Measurements from ENCODE around the gene OPCML.

The OPCML gene

GRCh38 chr11:132866783-132867545 lies 665.3 kb downstream of the OPCML start:
- DNase-seq: no peak

GRCh38 chr11:132865623-132866022 lies 666.7 kb downstream of the OPCML start:
- no peak for DNase-seq

GRCh38 chr11:132864811-132865576 lies 667.3 kb downstream of the OPCML start:
- no peak for DNase-seq

GRCh38 chr11:132862933-132863332 lies 669.4 kb downstream of the OPCML start:
- no peak for DNase-seq

GRCh38 chr11:132862137-132862536 lies 670.2 kb downstream of the OPCML start:
- no peak for DNase-seq

GRCh38 chr11:132859306-132859705 lies 673.0 kb downstream of the OPCML start:
- no peak for DNase-seq

GRCh38 chr11:132858223-132858622 lies 674.1 kb downstream of the OPCML start:
- DNase-seq: no peak

GRCh38 chr11:132856032-132856431 lies 676.3 kb downstream of the OPCML start:
- DNase-seq: no peak

- no peak for DNase-seq
These were observed 676.8 kb downstream of the OPCML start for GRCh38 chr11:132855516-132855915.

- no peak for DNase-seq
These were observed 678.4 kb downstream of the OPCML start for GRCh38 chr11:132853886-132854285.

- DNase-seq: no peak
These were observed 679.9 kb downstream of the OPCML start for GRCh38 chr11:132852361-132852760.

GRCh38 chr11:132851247-132851646 lies 681.1 kb downstream of the OPCML start:
- DNase-seq: no peak

- DNase-seq: no peak
These were observed 682.0 kb downstream of the OPCML start for GRCh38 chr11:132850266-132850665.

- DNase-seq: no peak
These were observed 684.0 kb downstream of the OPCML start for GRCh38 chr11:132848336-132848735.

GRCh38 chr11:132846075-132846474 lies 686.2 kb downstream of the OPCML start:
- no peak for DNase-seq

GRCh38 chr11:132844956-132845696 lies 687.2 kb downstream of the OPCML start:
- DNase-seq: no peak

- no peak for DNase-seq
These were observed 691.6 kb downstream of the OPCML start for GRCh38 chr11:132840660-132841059.

GRCh38 chr11:132840191-132840590 lies 692.1 kb downstream of the OPCML start:
- no peak for DNase-seq

- DNase-seq: no peak
These were observed 692.9 kb downstream of the OPCML start for GRCh38 chr11:132839236-132839945.

- DNase-seq: no peak
These were observed 693.7 kb downstream of the OPCML start for GRCh38 chr11:132838627-132839026.

- no peak for DNase-seq
These were observed 701.0 kb downstream of the OPCML start for GRCh38 chr11:132831272-132831671.

GRCh38 chr11:132824642-132825041 lies 707.7 kb downstream of the OPCML start:
- DNase-seq: no peak

GRCh38 chr11:132822276-132822675 lies 710.0 kb downstream of the OPCML start:
- no peak for DNase-seq
